Endothelial cell of umbilical vein (primary cell): ENCODE results near the gene ATAD2B.

Source experiments
- EZH2 ChIP-seq: IDR thresholded peaks from 2 replicates; pipeline ENCODE4 v1.6.1; 2012; ENCODE audit warnings: borderline replicate concordance, low read depth, mild to moderate bottlenecking, moderate library complexity, low read length, inconsistent platforms; ENCODE audit not compliant: severe bottlenecking
- POLR2AphosphoS5 ChIP-seq: IDR thresholded peaks from 2 replicates; pipeline ENCODE4 v1.6.1; 2012; ENCODE audit warnings: low read depth, mild to moderate bottlenecking, control low read depth, low read length, moderate library complexity; ENCODE audit not compliant: insufficient read depth
- TF ChIP-seq, protein P1 (sequence below), 2 donors: IDR thresholded peaks; 1 replicate in 1 of 2; 2 replicates in 1 of 2; pipeline ENCODE4 v1.5.1; 2011; ENCODE audit warnings: low read length in 2 of 2, mild to moderate bottlenecking in 2 of 2, moderate library complexity in 2 of 2, control low read depth in 1 of 2, inconsistent platforms in 1 of 2, low read depth in 1 of 2; ENCODE audit not compliant: insufficient read depth in 1 of 2; ENCODE audit errors: extremely low read depth in 1 of 2

DNA sequence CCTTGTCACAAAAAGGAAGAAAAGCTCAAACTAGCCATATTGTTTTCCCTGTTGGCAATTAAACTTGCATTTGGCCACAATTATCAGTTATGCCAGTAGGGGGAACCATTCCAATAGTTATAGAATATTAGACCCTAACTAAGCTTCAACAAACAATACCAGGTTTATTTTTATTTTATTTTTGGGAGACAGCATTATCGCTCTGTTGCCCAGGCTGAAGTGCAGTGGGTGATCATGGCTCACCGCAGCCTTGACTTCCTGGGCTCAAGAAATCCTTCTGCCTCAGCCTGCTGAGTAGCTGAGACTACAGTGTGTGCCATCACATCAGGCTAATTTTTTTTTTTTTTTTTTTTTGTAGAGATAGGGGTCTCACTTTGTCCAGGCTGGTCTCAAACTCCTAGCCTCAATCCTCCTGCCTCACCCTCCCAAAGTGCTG is 102.1 kb downstream of the ATAD2B start:
- TF ChIP-seq, protein P1, sequence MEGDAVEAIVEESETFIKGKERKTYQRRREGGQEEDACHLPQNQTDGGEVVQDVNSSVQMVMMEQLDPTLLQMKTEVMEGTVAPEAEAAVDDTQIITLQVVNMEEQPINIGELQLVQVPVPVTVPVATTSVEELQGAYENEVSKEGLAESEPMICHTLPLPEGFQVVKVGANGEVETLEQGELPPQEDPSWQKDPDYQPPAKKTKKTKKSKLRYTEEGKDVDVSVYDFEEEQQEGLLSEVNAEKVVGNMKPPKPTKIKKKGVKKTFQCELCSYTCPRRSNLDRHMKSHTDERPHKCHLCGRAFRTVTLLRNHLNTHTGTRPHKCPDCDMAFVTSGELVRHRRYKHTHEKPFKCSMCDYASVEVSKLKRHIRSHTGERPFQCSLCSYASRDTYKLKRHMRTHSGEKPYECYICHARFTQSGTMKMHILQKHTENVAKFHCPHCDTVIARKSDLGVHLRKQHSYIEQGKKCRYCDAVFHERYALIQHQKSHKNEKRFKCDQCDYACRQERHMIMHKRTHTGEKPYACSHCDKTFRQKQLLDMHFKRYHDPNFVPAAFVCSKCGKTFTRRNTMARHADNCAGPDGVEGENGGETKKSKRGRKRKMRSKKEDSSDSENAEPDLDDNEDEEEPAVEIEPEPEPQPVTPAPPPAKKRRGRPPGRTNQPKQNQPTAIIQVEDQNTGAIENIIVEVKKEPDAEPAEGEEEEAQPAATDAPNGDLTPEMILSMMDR (IDR thresholded peaks at IDR 0.05; ENCODE audit: extremely low read depth in 1 of 2, insufficient read depth in 1 of 2, low read depth in 1 of 2, low read length in 2 of 2): peak; percentile 51 to 57
- TF ChIP-seq EZH2 (no peak), POLR2AphosphoS5 (no peak)
